IMR-90 (cell line): ENCODE data around the gene ESR1.

ENCODE experiments used
- CEBPB ChIP-seq: IDR thresholded peaks from 2 replicates; pipeline ENCODE4 v1.6.1; 2012; ENCODE audit warnings: low read depth, low read length, improper control_type of control experiment
- MAZ ChIP-seq: IDR thresholded peaks from 2 replicates; pipeline ENCODE4 v1.6.1; 2012; ENCODE audit warnings: low read depth, mild to moderate bottlenecking, low read length, improper control_type of control experiment, moderate library complexity, borderline replicate concordance
- MXI1 ChIP-seq: IDR thresholded peaks from 2 replicates; pipeline ENCODE4 v1.6.1; 2012; ENCODE audit warnings: low read depth, mild to moderate bottlenecking, low read length, moderate library complexity, borderline replicate concordance
- POLR2A ChIP-seq: IDR thresholded peaks from 2 replicates; pipeline ENCODE4 v1.6.1; 2012; ENCODE audit warnings: mild to moderate bottlenecking, low read depth, low read length
- RAD21 ChIP-seq: IDR thresholded peaks from 2 replicates; pipeline ENCODE4 v1.6.1; 2012; ENCODE audit warnings: low read length, improper control_type of control experiment
- RFX5 ChIP-seq: IDR thresholded peaks from 2 replicates; pipeline ENCODE4 v1.8.0; 2012; ENCODE audit warnings: low read depth, mild to moderate bottlenecking, low read length, moderate library complexity
- SMC3 ChIP-seq: fragments of 150-350 bp; IDR thresholded peaks from 2 replicates; pipeline ENCODE4 v1.6.1; 2016; ENCODE audit warnings: low read depth, mild to moderate bottlenecking, antibody characterized with exemption, low read length, moderate library complexity
- TF ChIP-seq, protein P1 (sequence below): conservative IDR thresholded peaks from 2 replicates; pipeline ENCODE4 v1.5.1; 2012; ENCODE audit warnings: mild to moderate bottlenecking, low read depth, low read length, improper control_type of control experiment
- TF ChIP-seq, protein P2 (sequence below): fragments of 150-350 bp; IDR thresholded peaks from 2 replicates; pipeline ENCODE4 v1.6.1; 2016; ENCODE audit warnings: low read depth, mild to moderate bottlenecking, low read length, moderate library complexity, borderline replicate concordance

DNA sequence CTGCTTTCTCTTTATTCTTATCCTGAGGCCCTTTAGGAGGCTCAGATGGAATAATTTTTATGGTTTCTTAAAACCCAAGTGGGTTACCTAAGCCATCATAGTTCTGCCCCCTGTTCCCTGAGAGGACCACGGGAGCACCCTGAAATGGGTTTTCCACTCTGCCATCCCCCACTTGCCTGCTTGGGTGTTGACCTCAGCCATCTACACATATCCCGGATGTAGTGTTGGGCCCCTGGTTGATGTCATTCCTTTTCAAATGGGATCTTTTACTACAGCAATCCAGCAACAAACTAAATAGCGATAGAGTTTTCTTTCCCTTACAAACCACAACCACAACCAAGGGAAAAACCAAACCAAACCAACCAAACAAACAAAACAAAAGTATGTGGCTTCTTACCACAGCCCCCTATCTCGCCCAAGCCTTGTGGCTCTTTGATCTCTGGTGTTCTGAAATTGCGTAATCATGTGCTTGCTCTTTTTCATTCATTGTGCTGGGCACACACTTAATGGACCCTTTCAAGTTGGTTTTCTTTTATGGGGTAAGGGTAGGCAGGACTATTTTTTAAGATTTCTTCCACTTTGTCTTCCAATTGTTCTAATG, 154.9 kb downstream of the ESR1 start:
- TF ChIP-seq, protein P1, sequence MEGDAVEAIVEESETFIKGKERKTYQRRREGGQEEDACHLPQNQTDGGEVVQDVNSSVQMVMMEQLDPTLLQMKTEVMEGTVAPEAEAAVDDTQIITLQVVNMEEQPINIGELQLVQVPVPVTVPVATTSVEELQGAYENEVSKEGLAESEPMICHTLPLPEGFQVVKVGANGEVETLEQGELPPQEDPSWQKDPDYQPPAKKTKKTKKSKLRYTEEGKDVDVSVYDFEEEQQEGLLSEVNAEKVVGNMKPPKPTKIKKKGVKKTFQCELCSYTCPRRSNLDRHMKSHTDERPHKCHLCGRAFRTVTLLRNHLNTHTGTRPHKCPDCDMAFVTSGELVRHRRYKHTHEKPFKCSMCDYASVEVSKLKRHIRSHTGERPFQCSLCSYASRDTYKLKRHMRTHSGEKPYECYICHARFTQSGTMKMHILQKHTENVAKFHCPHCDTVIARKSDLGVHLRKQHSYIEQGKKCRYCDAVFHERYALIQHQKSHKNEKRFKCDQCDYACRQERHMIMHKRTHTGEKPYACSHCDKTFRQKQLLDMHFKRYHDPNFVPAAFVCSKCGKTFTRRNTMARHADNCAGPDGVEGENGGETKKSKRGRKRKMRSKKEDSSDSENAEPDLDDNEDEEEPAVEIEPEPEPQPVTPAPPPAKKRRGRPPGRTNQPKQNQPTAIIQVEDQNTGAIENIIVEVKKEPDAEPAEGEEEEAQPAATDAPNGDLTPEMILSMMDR = no peak
- TF ChIP-seq POLR2A = no peak
- no peak for TF ChIP-seq RAD21
- TF ChIP-seq MAZ = no peak
- no peak for TF ChIP-seq SMC3
- TF ChIP-seq CEBPB = peak; percentile 86
- no peak for TF ChIP-seq MXI1
- TF ChIP-seq RFX5 = no peak
- TF ChIP-seq, protein P2, sequence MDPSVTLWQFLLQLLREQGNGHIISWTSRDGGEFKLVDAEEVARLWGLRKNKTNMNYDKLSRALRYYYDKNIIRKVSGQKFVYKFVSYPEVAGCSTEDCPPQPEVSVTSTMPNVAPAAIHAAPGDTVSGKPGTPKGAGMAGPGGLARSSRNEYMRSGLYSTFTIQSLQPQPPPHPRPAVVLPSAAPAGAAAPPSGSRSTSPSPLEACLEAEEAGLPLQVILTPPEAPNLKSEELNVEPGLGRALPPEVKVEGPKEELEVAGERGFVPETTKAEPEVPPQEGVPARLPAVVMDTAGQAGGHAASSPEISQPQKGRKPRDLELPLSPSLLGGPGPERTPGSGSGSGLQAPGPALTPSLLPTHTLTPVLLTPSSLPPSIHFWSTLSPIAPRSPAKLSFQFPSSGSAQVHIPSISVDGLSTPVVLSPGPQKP = no peak
